H1 (cell line): Measurements from ENCODE around the gene WDR89. TPM values are rescaled to one million over a fixed set of nuclear protein-coding genes. Genes with fewer than 3 reads are reported as not detected.

Experiments
- ATF2 ChIP-seq: IDR thresholded peaks from 2 replicates; pipeline ENCODE4 v1.6.1; 2012; ENCODE audit warnings: low read length, inconsistent platforms
- BACH1 ChIP-seq: IDR thresholded peaks from 2 replicates; pipeline ENCODE4 v1.6.1; 2012; ENCODE audit warnings: low read length, improper control_type of control experiment
- EGR1 ChIP-seq: IDR thresholded peaks from 2 replicates; pipeline ENCODE4 v1.6.1; 2011; ENCODE audit warnings: low read depth, low read length, borderline replicate concordance
- HDAC2 ChIP-seq, 2 experiments: fragments of 300-600 bp in 1 of 2; sonication (generic) in 1 of 2; IDR thresholded peaks; 2 replicates each; pipeline ENCODE4 v1.6.1; 2011 to 2012; ENCODE audit warnings: low read depth in 2 of 2, low read length in 2 of 2, mild to moderate bottlenecking in 2 of 2, moderate library complexity in 2 of 2, borderline replicate concordance in 1 of 2, inconsistent platforms in 1 of 2
- KDM1A ChIP-seq: fragments of 200-600, 300-600 bp; sonication (generic); IDR thresholded peaks from 2 replicates; pipeline ENCODE4 v1.7.1; 2016; ENCODE audit warnings: mild to moderate bottlenecking, low read length, borderline replicate concordance
- TAF7 ChIP-seq: optimal IDR thresholded peaks from 2 replicates; pipeline ENCODE3; 2011; ENCODE audit warnings: low read depth, mild to moderate bottlenecking, inconsistent platforms, low read length, moderate library complexity, borderline replicate concordance
- polyA plus RNA-seq, 7 experiments: library from polyadenylated mRNA; depleted of rRNA in 3 of 7; stranded (reverse) in 5 of 7; unstranded in 2 of 7; fragments of >200 nt in 5 of 7; fragments of 200-250 nt in 2 of 7; gene quantifications; 1 replicate in 5 of 7; 2 replicates in 1 of 7; 4 replicates in 1 of 7; pipeline versions ENCODE4 v1.2.1 to v1.2.3, GENCODE V29; 2011 to 2013; ENCODE audit warnings: missing spikeins in 2 of 7, mixed read lengths in 2 of 7
- total RNA-seq: library from RNA; stranded (reverse); fragmentation: NEBNext Ultra II Directional; extraction: Animal tissue kit (Norgen Biotek cat#: 25700); gene quantifications from 2 replicates; pipeline ENCODE4 v1.2.1, GENCODE V29; 2021

WDR89 gene
- total and polyA plus RNA-seq, 2 of the 8 experiments (the other 6 are each of a cell fraction or from before 2014, with no cell fraction given): 8.3 to 32.9 TPM

DNA sequence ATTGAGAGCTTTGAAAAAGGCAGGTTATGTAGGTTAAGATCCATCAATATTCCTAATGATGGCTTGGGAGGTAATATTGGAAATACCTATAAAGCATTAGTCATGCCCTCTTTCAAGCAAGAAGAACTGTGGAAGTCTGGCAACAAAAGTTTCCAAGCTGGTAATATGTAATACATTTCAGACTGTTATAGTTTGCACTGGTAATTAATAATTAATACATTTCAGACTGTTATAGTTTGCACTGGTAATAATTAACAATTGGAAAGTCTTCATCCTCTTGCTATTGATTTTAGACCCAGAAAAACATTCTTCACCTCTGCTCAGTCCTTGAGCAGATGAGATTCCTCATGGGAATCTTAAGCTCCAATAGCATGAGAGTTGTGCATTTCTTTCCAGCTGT lies 29.0 kb upstream of the WDR89 start (continued):
- TF ChIP-seq HDAC2 (IDR thresholded peaks at IDR 0.05; ENCODE audit: borderline replicate concordance in 1 of 2, low read depth in 2 of 2, low read length in 2 of 2) (no peak), KDM1A (no peak), BACH1 (no peak), TAF7 (no peak), EGR1 (no peak), ATF2 (no peak)
